MM.1S (cell line): ENCODE results near the gene WNT4.

Experiments used
- EZH2 ChIP-seq: fragments of 300-600 bp; sonication (generic); optimal IDR thresholded peaks from 2 replicates; pipeline ENCODE3; 2017; ENCODE audit warnings: low read depth, mild to moderate bottlenecking, antibody characterized with exemption, low read length, mixed read lengths
- EZH2phosphoT487 ChIP-seq: fragments of 300-600 bp; sonication (generic); IDR thresholded peaks from 2 replicates; pipeline ENCODE4 v1.6.1; 2018; ENCODE audit warnings: antibody characterized with exemption, low read length
- TF ChIP-seq, protein P1 (sequence below): fragments of 300-600 bp; sonication (generic); IDR thresholded peaks from 2 replicates; pipeline ENCODE4 v1.5.1; 2016; ENCODE audit warnings: antibody characterized with exemption, low read length, mixed read lengths

DNA sequence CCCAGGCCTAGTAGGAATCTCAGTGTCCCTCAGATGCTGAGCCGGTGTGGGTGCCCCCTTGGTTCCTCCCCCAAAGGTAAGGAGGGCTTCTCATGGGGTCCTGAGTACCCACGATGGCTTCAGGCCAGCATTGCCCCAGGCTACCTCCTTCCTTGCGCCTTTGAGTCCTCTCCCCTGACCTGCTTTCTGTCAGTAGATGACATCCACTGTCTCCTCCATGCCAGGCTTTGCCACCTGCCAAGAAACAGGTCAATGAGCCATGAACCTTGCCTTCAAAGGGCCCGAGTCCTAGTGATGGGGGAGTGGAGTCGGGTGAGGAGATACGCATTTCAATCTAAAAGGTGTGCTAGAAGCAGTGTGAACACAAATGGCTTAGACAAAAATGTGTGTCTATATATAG is 15.6 kb downstream of the WNT4 start:
- TF ChIP-seq, protein P1, sequence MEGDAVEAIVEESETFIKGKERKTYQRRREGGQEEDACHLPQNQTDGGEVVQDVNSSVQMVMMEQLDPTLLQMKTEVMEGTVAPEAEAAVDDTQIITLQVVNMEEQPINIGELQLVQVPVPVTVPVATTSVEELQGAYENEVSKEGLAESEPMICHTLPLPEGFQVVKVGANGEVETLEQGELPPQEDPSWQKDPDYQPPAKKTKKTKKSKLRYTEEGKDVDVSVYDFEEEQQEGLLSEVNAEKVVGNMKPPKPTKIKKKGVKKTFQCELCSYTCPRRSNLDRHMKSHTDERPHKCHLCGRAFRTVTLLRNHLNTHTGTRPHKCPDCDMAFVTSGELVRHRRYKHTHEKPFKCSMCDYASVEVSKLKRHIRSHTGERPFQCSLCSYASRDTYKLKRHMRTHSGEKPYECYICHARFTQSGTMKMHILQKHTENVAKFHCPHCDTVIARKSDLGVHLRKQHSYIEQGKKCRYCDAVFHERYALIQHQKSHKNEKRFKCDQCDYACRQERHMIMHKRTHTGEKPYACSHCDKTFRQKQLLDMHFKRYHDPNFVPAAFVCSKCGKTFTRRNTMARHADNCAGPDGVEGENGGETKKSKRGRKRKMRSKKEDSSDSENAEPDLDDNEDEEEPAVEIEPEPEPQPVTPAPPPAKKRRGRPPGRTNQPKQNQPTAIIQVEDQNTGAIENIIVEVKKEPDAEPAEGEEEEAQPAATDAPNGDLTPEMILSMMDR = no peak
- TF ChIP-seq EZH2 (no peak), EZH2phosphoT487 (no peak)
